HG03097 (cell line): ENCODE measurements around the gene BMPER.

Experiments used
- ATAC-seq: cut with Tn5 transposase; IDR thresholded peaks from one replicate; pipeline ENCODE4 v1.9.1; 2021; ENCODE audit not compliant: unreplicated experiment, low FRiP score

The BMPER gene

GRCh38 chr7:34058801-34059135, 153.4 kb downstream of the BMPER start:
- ATAC-seq: no peak

GRCh38 chr7:34059136-34059828, 153.9 kb downstream of the BMPER start:
- ATAC-seq: no peak

DNA sequence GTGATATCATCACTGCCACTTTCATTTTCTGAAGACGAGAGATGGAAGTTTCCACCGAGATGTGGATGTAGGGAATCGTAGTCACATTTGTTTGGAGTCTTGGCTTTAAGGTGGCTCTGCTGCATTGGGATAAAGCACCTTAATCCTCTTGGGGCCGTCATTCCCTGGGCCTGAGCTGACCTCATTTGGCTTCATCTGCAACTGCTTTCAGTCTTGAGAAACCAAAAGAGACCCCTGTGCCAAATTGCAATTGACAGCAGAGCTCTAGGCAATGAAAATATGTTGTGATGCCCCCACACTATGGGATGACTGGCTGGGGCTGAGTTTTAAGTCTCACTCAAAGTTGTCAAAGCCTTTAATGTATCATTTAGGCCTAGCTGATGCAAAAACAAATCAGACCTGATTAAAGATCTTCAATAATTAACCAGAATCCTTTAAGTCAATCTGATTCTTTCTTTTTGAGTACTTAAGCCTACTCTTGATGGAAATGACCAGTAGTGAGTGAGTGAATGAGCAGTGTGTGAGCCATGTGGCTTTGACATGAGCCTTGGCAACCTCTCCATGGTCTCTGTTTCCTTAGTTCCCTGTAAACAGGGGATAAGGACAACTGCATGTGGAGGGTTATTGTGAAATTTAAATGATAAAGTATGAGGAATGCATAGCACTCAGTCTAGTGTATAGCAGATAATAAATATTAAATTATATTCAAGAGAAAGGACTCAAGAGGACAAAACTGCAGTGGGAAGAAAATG, 155.0 kb downstream of the BMPER start:
- no peak for ATAC-seq

DNA sequence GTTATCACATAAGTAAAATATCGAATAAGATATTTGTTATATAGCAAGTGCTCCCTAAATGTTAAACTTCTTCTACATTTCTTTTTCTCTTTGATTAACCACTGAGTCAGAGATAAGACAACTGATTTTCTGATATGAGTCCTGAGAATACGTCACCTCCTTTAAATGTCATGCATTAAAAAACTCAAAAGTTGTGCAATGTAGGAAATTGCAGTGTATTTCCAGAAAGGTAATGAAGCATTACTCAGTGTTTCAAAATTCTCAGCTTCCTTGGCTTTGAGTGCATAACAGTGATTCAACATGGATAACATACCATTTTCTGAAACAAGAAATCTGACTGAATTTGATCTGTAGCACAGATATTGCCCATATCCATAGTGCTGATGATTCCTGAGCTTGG, 155.8 kb downstream of the BMPER start:
- ATAC-seq: no peak

GRCh38 chr7:34062341-34062740, 157.0 kb downstream of the BMPER start:
- no peak for ATAC-seq

DNA sequence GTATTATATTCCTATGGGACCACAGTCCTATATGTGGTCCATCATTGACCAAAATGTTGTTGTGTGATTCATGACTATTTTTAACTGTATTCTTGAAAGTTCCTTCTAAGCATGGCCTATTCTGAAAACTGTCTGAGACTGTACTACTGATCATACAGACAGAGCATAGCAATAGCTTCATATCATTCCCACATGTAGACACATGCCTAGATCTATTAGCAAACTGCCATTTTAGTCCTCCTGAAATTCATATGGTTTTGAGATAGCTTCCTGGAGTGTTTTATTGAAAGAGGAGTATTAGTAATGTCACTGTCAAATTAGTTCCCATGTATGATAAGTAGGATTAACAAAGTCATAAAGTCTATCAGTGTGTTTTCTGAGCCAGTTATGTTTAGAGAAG, 157.5 kb downstream of the BMPER start:
- no peak for ATAC-seq

GRCh38 chr7:34064519-34065158, 159.3 kb downstream of the BMPER start:
- ATAC-seq: no peak

DNA sequence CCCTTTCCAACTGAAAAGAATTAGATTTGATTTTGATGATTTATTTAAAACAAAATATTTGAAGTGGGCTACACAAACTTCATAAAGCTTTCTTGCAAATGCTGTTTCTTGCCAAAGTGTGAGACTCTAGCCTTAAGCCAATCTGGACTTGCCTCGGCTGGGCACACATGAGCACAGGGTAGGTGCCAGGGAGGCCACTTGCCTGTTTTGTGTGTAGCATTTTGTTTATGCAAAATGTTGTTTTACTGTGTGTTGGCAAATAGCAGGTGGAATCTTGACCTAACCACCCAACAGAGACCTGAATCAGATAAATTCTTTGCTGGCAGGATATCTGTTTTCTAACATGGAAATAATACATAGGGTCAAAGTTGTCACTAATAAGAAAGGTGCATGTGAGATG, 161.1 kb downstream of the BMPER start:
- no peak for ATAC-seq

- ATAC-seq: no peak
Measured at GRCh38 chr7:34067005-34067778, 161.9 kb downstream of the BMPER start.

GRCh38 chr7:34069676-34070075, 164.3 kb downstream of the BMPER start:
- ATAC-seq: no peak

GRCh38 chr7:34070511-34071323, 165.4 kb downstream of the BMPER start:
- no peak for ATAC-seq

DNA sequence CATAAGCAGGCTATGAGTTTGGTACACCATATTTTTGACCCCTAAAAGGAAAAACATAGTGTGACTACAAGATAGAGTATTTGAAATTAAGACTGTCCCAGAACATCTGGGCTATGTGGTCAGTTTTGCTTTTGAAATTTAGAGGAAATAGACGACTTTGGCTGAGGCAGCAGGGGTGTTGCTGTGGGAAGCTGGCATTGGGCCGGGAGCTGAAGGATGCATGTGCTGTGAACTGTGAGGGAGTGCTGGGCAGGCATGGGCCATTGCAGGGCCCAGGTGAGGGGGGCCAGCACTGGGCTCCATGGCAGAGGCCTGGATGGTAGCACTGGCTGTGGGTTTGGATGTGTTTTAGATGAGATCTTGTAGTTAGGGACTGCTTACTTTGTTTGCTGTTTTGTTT, 168.3 kb downstream of the BMPER start:
- ATAC-seq: no peak

DNA sequence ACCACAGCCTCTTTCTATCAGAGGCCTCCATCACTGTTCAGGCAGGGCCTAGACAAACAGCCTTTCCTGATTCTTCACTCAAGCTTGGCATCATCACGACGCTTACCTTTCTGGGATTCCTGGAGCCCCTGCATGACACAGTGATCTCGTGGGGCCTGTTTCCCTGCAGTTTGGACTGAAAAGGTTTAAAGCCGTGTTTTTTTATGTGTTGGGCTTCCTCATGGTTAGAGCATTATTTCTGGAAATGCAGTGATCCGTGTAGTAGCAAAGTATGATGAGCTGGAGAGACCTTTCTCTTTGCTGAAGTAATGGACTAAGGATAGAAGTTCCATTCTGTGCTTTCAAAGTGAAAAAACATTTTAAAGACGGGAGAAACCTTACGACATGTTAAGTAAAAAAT, 169.1 kb downstream of the BMPER start:
- ATAC-seq: no peak

- ATAC-seq: no peak
Measured at GRCh38 chr7:34075523-34076370, 170.4 kb downstream of the BMPER start.

DNA sequence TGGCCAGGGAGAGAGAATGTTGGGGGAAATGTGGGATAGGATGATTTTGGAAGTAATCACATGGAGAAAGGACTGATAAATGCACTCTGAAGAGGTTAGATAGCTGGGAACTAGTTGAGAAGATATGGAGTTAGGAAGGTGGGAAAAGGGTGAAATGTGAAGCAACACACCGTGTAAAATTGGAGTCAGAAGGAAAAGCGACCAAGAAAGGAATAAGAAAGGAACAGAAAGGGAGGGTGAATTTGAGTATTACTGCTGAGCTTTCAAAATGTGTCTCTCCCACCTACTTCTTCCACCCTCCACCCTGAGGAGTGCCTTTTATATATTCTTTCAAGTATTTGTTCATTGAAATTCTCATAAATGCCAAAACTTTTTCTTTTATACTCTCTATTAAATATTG, 171.8 kb downstream of the BMPER start:
- ATAC-seq: no peak

DNA sequence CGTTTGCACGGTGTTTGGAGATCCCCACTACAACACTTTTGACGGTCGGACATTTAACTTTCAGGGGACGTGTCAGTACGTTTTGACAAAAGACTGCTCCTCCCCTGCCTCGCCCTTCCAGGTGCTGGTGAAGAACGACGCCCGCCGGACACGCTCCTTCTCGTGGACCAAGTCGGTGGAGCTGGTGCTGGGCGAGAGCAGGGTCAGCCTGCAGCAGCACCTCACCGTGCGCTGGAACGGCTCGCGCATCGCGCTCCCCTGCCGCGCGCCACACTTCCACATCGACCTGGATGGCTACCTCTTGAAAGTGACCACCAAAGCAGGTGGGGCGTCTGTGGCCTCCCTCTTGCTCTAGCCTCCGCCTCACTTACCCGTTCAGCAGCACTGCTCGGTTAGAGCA, 173.5 kb downstream of the BMPER start:
- ATAC-seq: no peak

DNA sequence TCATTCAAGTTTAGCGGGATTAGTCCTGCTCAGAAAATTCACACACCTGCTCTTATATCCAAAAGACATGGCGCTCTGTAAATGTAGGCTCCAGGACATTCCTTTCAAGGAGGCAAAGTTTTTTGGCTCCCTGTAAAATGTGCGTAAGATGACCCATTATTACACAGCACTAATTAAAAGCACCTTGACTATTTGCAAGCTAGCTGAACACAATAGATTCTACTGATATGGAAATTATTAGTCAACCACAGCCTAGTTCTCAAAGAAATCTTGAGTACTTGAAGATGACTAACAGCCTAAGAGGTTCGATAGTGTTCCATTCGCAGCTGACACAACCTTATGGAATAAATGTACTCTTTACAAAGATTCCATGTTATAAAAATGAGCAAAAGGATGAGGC, 175.2 kb downstream of the BMPER start:
- ATAC-seq: no peak

- no peak for ATAC-seq
Measured at GRCh38 chr7:34081935-34082334, 176.6 kb downstream of the BMPER start.

DNA sequence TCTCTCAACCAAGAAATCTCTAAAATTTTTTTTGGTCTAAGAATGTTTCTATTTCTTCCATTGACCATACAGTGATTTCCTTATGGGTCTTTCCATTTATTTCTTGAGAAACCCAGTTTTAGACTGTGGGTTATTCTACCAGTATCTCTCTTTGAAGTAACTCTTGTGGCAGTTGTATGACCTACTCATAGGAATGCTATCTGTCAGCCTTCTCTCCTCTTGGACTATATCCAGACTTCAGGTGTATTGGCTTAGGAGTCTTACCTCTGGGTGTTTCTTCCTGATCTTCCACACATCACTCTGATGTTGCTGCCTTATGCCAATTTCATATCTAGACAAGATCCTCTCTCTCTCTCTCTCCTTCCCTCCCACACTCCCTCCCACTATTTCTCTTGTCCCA, 178.1 kb downstream of the BMPER start:
- ATAC-seq: no peak

DNA sequence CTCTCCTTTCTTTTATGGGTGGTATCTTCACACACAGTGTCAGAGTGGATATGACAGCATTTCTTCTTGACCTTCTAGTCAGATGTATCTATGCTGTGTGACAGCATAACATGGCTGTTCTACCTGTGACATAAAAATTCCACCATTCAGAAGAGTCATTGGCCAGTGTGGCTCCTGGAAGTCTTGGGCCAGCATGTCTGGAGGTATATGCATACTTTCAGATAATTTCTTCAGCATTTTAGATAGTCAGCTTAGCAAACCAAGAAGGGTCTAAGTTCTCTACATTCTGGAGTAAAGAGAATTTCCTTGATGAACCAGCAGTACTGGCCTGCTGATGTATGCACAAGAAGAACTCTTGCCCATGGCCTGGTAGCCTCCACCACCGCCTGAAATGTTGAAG, 179.3 kb downstream of the BMPER start:
- no peak for ATAC-seq
